GM12864 (cell line): ENCODE data around the gene CAMK2D.
"Not testable (repeated sequence)": the region's sequence is repeated elsewhere in the genome, so short reads cannot be mapped to it uniquely, and the experiment has no call there.

Experiments
- DNase-seq: peaks from one replicate; pipeline ENCODE4 v3.0.0-alpha.2; 2011; ENCODE audit warnings: low read depth
- H3K4me3 ChIP-seq: 2 replicates; pipeline ENCODE4 v1.5.1; 2011; ENCODE audit warnings: mild to moderate bottlenecking, low read depth, low read length, control low read depth
- CTCF ChIP-seq: IDR thresholded peaks from 2 replicates; pipeline ENCODE4 v1.5.1; 2011; ENCODE audit warnings: low read depth, mild to moderate bottlenecking, moderate library complexity, low read length, control low read depth, inconsistent platforms; ENCODE audit errors: missing control alignments

CAMK2D gene

GRCh38 chr4:113761620-113762185 is at the start of gene CAMK2D:
CAMK2D (minus strand) TSS chr4:113761738; CDS start chr4:113761068, 670 bp downstream.
- peak; percentile 79 for DNase-seq
- peak within 1 kb of the TSS; percentile 69 for H3K4me3 ChIP-seq
- peak; percentile 47 for TF ChIP-seq CTCF

- no peak overlapping the region for H3K4me3 ChIP-seq
- no peak for DNase-seq
- no peak for TF ChIP-seq CTCF
Observed at GRCh38 chr4:113810906-113811305, 49.4 kb upstream of the CAMK2D start.

- no peak overlapping the region for H3K4me3 ChIP-seq
- no peak for TF ChIP-seq CTCF
- DNase-seq: no peak
Observed at GRCh38 chr4:113809311-113809710, 47.8 kb upstream of the CAMK2D start.

GRCh38 chr4:113806850-113807249 is 45.3 kb upstream of the CAMK2D start:
- H3K4me3 ChIP-seq: no peak overlapping the region
- TF ChIP-seq CTCF: no peak
- DNase-seq: no peak

- DNase-seq: no peak
- H3K4me3 ChIP-seq: no peak overlapping the region
- TF ChIP-seq CTCF: no peak
Observed at GRCh38 chr4:113801882-113802281, 40.3 kb upstream of the CAMK2D start.

- not testable (repeated sequence) for H3K4me3 ChIP-seq, DNase-seq
Observed at GRCh38 chr4:113796381-113796780, 34.8 kb upstream of the CAMK2D start.

GRCh38 chr4:113790478-113790877 is 28.9 kb upstream of the CAMK2D start:
- no peak for DNase-seq

More at GRCh38 chr4:113790478-113790877, 28.9 kb upstream of the CAMK2D start:
- H3K4me3 ChIP-seq: no peak overlapping the region
- no peak for TF ChIP-seq CTCF
